Lung (tissue), 12 donors: Measurements from ENCODE around the gene KITLG. TPM values are rescaled to one million over a fixed set of nuclear protein-coding genes. Genes with fewer than 3 reads are reported as not detected.

ENCODE experiments used
- ATAC-seq: fragments of 200-7000 bp; cut with Tn5 transposase; one replicate; pipeline ENCODE4 v1.9.1; 2020; ENCODE audit warnings: moderate number of reproducible peaks; ENCODE audit not compliant: insufficient read depth, low FRiP score
- DNase-seq, 3 donors: peaks; one replicate each; pipeline ENCODE4 v3.0.0-alpha.2; 2013 to 2017
- H3K27ac ChIP-seq, 2 donors: one replicate each; pipeline ENCODE4 v1.5.1; 2013; ENCODE audit warnings: mild to moderate bottlenecking in 2 of 2, moderate library complexity in 2 of 2, control low read depth in 1 of 2, inconsistent platforms in 1 of 2, low read depth in 1 of 2, low read length in 1 of 2
- H3K27me3 ChIP-seq, 3 donors: one replicate each; pipeline ENCODE4 v1.5.1; 2013; ENCODE audit warnings: low read length in 2 of 3; ENCODE audit not compliant: control insufficient read depth in 3 of 3, insufficient read depth in 3 of 3
- H3K36me3 ChIP-seq, 4 donors: one replicate each; pipeline ENCODE4 v1.5.1; 2013; ENCODE audit warnings: low read length in 4 of 4, mild to moderate bottlenecking in 1 of 4, moderate library complexity in 1 of 4; ENCODE audit not compliant: control insufficient read depth in 4 of 4, insufficient read depth in 4 of 4
- H3K4me1 ChIP-seq, 5 donors: one replicate each; pipeline ENCODE4 v1.5.1; 2013; ENCODE audit warnings: low read length in 5 of 5, mild to moderate bottlenecking in 2 of 5, moderate library complexity in 1 of 5; ENCODE audit not compliant: control insufficient read depth in 5 of 5, insufficient read depth in 5 of 5
- H3K4me3 ChIP-seq: one replicate; pipeline ENCODE4 v1.5.1; 2013; ENCODE audit warnings: mild to moderate bottlenecking, control low read depth, moderate library complexity
- H3K9ac ChIP-seq, 2 donors: one replicate each; pipeline ENCODE4 v1.5.1; 2013; ENCODE audit warnings: low read length in 2 of 2, control low read depth in 1 of 2; ENCODE audit not compliant: insufficient read depth in 1 of 2
- H3K9me3 ChIP-seq, 4 donors: one replicate each; pipeline ENCODE4 v1.5.1; 2013; ENCODE audit warnings: low read length in 3 of 4, mild to moderate bottlenecking in 1 of 4, moderate library complexity in 1 of 4; ENCODE audit not compliant: control insufficient read depth in 4 of 4, insufficient read depth in 3 of 4
- WGBS, 2 donors: extraction: QIAGEN DNeasy Blood & Tissue Kit; methylation state at CpG; one replicate each; pipeline ENCODE4 v1.1.7; 2013; 5-methylcytosine and 5-hydroxymethylcytosine counted together
- polyA plus RNA-seq, 2 donors: library from polyadenylated mRNA; stranded (reverse); fragments of 200-250 nt; gene quantifications; one replicate each; pipeline ENCODE4 v1.2.1, GENCODE V29; 2013
- total RNA-seq, 2 donors: library from RNA; depleted of rRNA in 1 of 2; stranded (reverse); fragments of >200 nt in 1 of 2; gene quantifications; one replicate each; pipeline ENCODE4 v1.2.1, GENCODE V29; 2014 to 2021
- TF ChIP-seq, protein P1 (sequence below): IDR thresholded peaks from 2 replicates; pipeline ENCODE4 v1.5.1; 2012; ENCODE audit warnings: mild to moderate bottlenecking; ENCODE audit errors: control extremely low read depth, extremely low read depth
- donor health status: control.
- donor health status: control.
- donor health status: Bipolar disorder and iron deficiency.
- donor health status: healthy.
- donor health status: DM: yes; HTN: yes; CAD: no.

Gene KITLG
- total and polyA plus RNA-seq, 4 donors, result 13.7 to 142 (median 38.2) TPM

GRCh38 chr12:88501972-88502938 lies 78.0 kb downstream of the KITLG start:
- no peak overlapping the region for H3K27ac ChIP-seq
- H3K27me3 ChIP-seq, result no peaks in the 10 kb centered on the region
- H3K36me3 ChIP-seq, result peaks cover 3 to 19% (median 11%) of the 10 kb centered on the region in 4 donors
- DNase-seq (no peak), ATAC-seq (no peak)
- H3K4me1 ChIP-seq, result no peaks in the 10 kb centered on the region
- TF ChIP-seq, protein P1, sequence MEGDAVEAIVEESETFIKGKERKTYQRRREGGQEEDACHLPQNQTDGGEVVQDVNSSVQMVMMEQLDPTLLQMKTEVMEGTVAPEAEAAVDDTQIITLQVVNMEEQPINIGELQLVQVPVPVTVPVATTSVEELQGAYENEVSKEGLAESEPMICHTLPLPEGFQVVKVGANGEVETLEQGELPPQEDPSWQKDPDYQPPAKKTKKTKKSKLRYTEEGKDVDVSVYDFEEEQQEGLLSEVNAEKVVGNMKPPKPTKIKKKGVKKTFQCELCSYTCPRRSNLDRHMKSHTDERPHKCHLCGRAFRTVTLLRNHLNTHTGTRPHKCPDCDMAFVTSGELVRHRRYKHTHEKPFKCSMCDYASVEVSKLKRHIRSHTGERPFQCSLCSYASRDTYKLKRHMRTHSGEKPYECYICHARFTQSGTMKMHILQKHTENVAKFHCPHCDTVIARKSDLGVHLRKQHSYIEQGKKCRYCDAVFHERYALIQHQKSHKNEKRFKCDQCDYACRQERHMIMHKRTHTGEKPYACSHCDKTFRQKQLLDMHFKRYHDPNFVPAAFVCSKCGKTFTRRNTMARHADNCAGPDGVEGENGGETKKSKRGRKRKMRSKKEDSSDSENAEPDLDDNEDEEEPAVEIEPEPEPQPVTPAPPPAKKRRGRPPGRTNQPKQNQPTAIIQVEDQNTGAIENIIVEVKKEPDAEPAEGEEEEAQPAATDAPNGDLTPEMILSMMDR, result no peak
- no peak overlapping the region for H3K4me3 ChIP-seq
- no peaks in the 10 kb centered on the region for H3K9me3 ChIP-seq
- no peak overlapping the region for H3K9ac ChIP-seq
- WGBS, 2 donors, result 81 to 82% methylated on average over 5 of the region's 5 CpGs

- H3K27me3 ChIP-seq, result no peaks in the 10 kb centered on the region
- no peak for ATAC-seq
- no peak overlapping the region for H3K27ac ChIP-seq
- DNase-seq, result no peak
- TF ChIP-seq, protein P1, result no peak
- no peak overlapping the region for H3K4me3 ChIP-seq
- no peaks in the 10 kb centered on the region for H3K4me1 ChIP-seq
- no peak overlapping the region for H3K9ac ChIP-seq
- WGBS, 2 donors, result 86 to 95% methylated on average over 3 of the region's 3 CpGs
- H3K9me3 ChIP-seq, result no peaks in the 10 kb centered on the region
- H3K36me3 ChIP-seq, result peaks cover 0 to 8% (median 3%) of the 10 kb centered on the region in 4 donors
Measured at GRCh38 chr12:88496891-88497371, 83.3 kb downstream of the KITLG start.

- Histone ChIP-seq H3K4me3 (no peak overlapping the region), H3K9me3 (no peaks in the 10 kb centered on the region), H3K4me1 (no peaks in the 10 kb centered on the region), H3K9ac (no peak overlapping the region), H3K27me3 (no peaks in the 10 kb centered on the region), H3K27ac (no peak overlapping the region), H3K36me3 (peaks cover 0 to 8% (median 2%) of the 10 kb centered on the region in 4 donors)
- 93 to 99% methylated on average over 3 of the region's 3 CpGs for WGBS, 2 donors
- no peak for ATAC-seq
- no peak for DNase-seq
- TF ChIP-seq, protein P1, result no peak
Measured at GRCh38 chr12:88496429-88496828, 83.8 kb downstream of the KITLG start.
